Liver (tissue), 9 donors: ENCODE measurements around the gene FLT1. TPM values are rescaled to one million over a fixed set of nuclear protein-coding genes. Genes with fewer than 3 reads are reported as not detected.

Source experiments
- DNase-seq: peaks from one replicate; pipeline ENCODE4 v3.0.0-alpha.2; 2017; ENCODE audit warnings: low spot score
- H3K27ac ChIP-seq, 2 donors: one replicate each; pipeline ENCODE4 v1.7.0; 2013; ENCODE audit warnings: inconsistent platforms in 2 of 2, low read length in 2 of 2, control low read depth in 1 of 2, low read depth in 1 of 2, mild to moderate bottlenecking in 1 of 2
- H3K27me3 ChIP-seq, 4 donors: one replicate each; pipeline versions ENCODE4 v1.6.1 to v1.7.0; 2013; ENCODE audit warnings: low read length in 3 of 4, inconsistent platforms in 1 of 4, mild to moderate bottlenecking in 1 of 4, moderate library complexity in 1 of 4; ENCODE audit not compliant: control insufficient read depth in 4 of 4, insufficient read depth in 4 of 4
- H3K36me3 ChIP-seq, 4 donors: one replicate each; pipeline versions ENCODE4 v1.6.1 to v1.7.0; 2013; ENCODE audit warnings: low read length in 3 of 4, mild to moderate bottlenecking in 3 of 4, low read depth in 1 of 4, moderate library complexity in 1 of 4; ENCODE audit not compliant: control insufficient read depth in 4 of 4, insufficient read depth in 3 of 4
- H3K4me1 ChIP-seq, 4 donors: one replicate each; pipeline versions ENCODE4 v1.6.1 to v1.7.0; 2013; ENCODE audit warnings: low read length in 3 of 4, mild to moderate bottlenecking in 3 of 4, moderate library complexity in 1 of 4; ENCODE audit not compliant: control insufficient read depth in 4 of 4, insufficient read depth in 4 of 4
- H3K4me3 ChIP-seq, 3 donors: one replicate each; pipeline versions ENCODE4 v1.6.1 to v1.7.0; 2013; ENCODE audit warnings: low read length in 3 of 3, control low read depth in 1 of 3, low read depth in 1 of 3, mild to moderate bottlenecking in 1 of 3
- H3K9ac ChIP-seq, 2 donors: one replicate each; pipeline ENCODE4 v1.7.0; 2013; ENCODE audit warnings: low read length in 2 of 2, mild to moderate bottlenecking in 2 of 2, moderate library complexity in 2 of 2, control low read depth in 1 of 2, low read depth in 1 of 2
- H3K9me3 ChIP-seq, 4 donors: one replicate each; pipeline versions ENCODE4 v1.6.1 to v1.7.0; 2013; ENCODE audit warnings: low read length in 3 of 4; ENCODE audit not compliant: control insufficient read depth in 4 of 4
- ATF3 ChIP-seq: IDR thresholded peaks from 2 replicates; pipeline ENCODE4 v1.6.1; 2016; ENCODE audit warnings: antibody characterized with exemption
- CTCF ChIP-seq: fragments of 150-350 bp; IDR thresholded peaks from 2 replicates; pipeline ENCODE4 v1.5.1; 2017; ENCODE audit warnings: improper control_type of control experiment, low read depth, low read length; ENCODE audit not compliant: missing input control
- EGR1 ChIP-seq, 2 donors: IDR thresholded peaks; 2 replicates each; pipeline ENCODE4 v1.6.1; 2016 to 2018; ENCODE audit warnings: antibody characterized with exemption in 2 of 2, low read depth in 2 of 2
- FOXA1 ChIP-seq: IDR thresholded peaks from 2 replicates; pipeline ENCODE4 v1.6.1; 2016; ENCODE audit warnings: antibody characterized with exemption
- FOXA2 ChIP-seq: IDR thresholded peaks from 2 replicates; pipeline ENCODE4 v1.6.1; 2016; ENCODE audit warnings: antibody characterized with exemption
- GABPA ChIP-seq, 2 donors: IDR thresholded peaks in 1 of 2; conservative IDR thresholded peaks in 1 of 2; 2 replicates each; pipeline ENCODE4 v1.6.1; 2016; ENCODE audit warnings: antibody characterized with exemption in 2 of 2, mild to moderate bottlenecking in 1 of 2, moderate library complexity in 1 of 2
- HNF4A ChIP-seq, 2 donors: conservative IDR thresholded peaks; 2 replicates each; pipeline ENCODE4 v1.6.1; 2016; ENCODE audit warnings: antibody characterized with exemption in 2 of 2, mild to moderate bottlenecking in 2 of 2
- HNF4G ChIP-seq: IDR thresholded peaks from 2 replicates; pipeline ENCODE4 v1.6.1; 2016; ENCODE audit warnings: antibody characterized with exemption
- JUND ChIP-seq, 2 donors: IDR thresholded peaks; 2 replicates each; pipeline ENCODE4 v1.6.1; 2016; ENCODE audit warnings: antibody characterized with exemption in 2 of 2
- MAX ChIP-seq: IDR thresholded peaks from 2 replicates; pipeline ENCODE4 v1.6.1; 2016; ENCODE audit warnings: antibody characterized with exemption
- NR2F2 ChIP-seq: IDR thresholded peaks from 2 replicates; pipeline ENCODE4 v1.6.1; 2016; ENCODE audit warnings: antibody characterized with exemption
- RAD21 ChIP-seq, 2 donors: IDR thresholded peaks; 2 replicates each; pipeline ENCODE4 v1.6.1; 2016; ENCODE audit warnings: antibody characterized with exemption in 2 of 2, mild to moderate bottlenecking in 2 of 2
- REST ChIP-seq: IDR thresholded peaks from 2 replicates; pipeline ENCODE4 v1.6.1; 2016; ENCODE audit warnings: antibody characterized with exemption, mild to moderate bottlenecking
- RXRA ChIP-seq, 2 donors: IDR thresholded peaks; 2 replicates each; pipeline ENCODE4 v1.6.1; 2017 to 2018; ENCODE audit warnings: antibody characterized with exemption in 2 of 2, mild to moderate bottlenecking in 1 of 2
- SP1 ChIP-seq: IDR thresholded peaks from 2 replicates; pipeline ENCODE4 v1.6.1; 2018; ENCODE audit warnings: antibody characterized with exemption, mild to moderate bottlenecking
- TAF1 ChIP-seq: conservative IDR thresholded peaks from 2 replicates; pipeline ENCODE4 v1.6.1; 2016; ENCODE audit warnings: antibody characterized with exemption, mild to moderate bottlenecking
- YY1 ChIP-seq: IDR thresholded peaks from 2 replicates; pipeline ENCODE4 v1.6.1; 2016; ENCODE audit warnings: antibody characterized with exemption, mild to moderate bottlenecking
- ZBTB33 ChIP-seq: IDR thresholded peaks from 2 replicates; pipeline ENCODE4 v1.6.1; 2016; ENCODE audit warnings: antibody characterized with exemption
- polyA plus RNA-seq, 2 donors: library from polyadenylated mRNA; stranded (reverse) in 1 of 2; unstranded in 1 of 2; fragments of 200-250 nt in 1 of 2; fragments of >200 nt in 1 of 2; fragmentation: Nextera tagmentation in 1 of 2; extraction: Ambion mirVana in 1 of 2; gene quantifications; one replicate each; pipeline versions ENCODE4 v1.2.1 to v1.2.3, GENCODE V29; 2013 to 2015
- total RNA-seq, 2 donors: library from RNA; depleted of rRNA; stranded (reverse); fragments of >200 nt; gene quantifications; one replicate each; pipeline ENCODE4 v1.2.3, GENCODE V29; 2014
- donor health status: healthy.
- donor health status: healthy.
- donor health status: healthy.
- donor health status: healthy.
- donor health status: healthy.

FLT1 gene
- total and polyA plus RNA-seq, 4 donors = 4.1 to 19.7 (median 9.3) TPM

GRCh38 chr13:28271056-28271840 lies 223.7 kb downstream of the FLT1 start (continued):
- TF ChIP-seq GABPA (IDR thresholded peaks at IDR 0.05 in 1 of 2, conservative IDR thresholded peaks at IDR 0.05 in 1 of 2) (no peak), NR2F2 (no peak)

GRCh38 chr13:28268800-28269223 lies 226.1 kb downstream of the FLT1 start:
- Histone ChIP-seq H3K27me3 (no peaks in the 10 kb centered on the region), H3K9me3 (no peaks in the 10 kb centered on the region), H3K9ac (no peak overlapping the region), H3K27ac (no peak overlapping the region), H3K36me3 (peaks cover 1 to 33% (median 12%) of the 10 kb centered on the region in 4 donors), H3K4me1 (no peaks in the 10 kb centered on the region), H3K4me3 (no peak overlapping the region)
- DNase-seq = no peak
- no peak for TF ChIP-seq REST
- no peak for TF ChIP-seq EGR1 (IDR thresholded peaks at IDR 0.05; ENCODE audit: low read depth in 2 of 2)
- no peak for TF ChIP-seq GABPA (IDR thresholded peaks at IDR 0.05 in 1 of 2, conservative IDR thresholded peaks at IDR 0.05 in 1 of 2)
- TF ChIP-seq HNF4G = no peak
- TF ChIP-seq YY1 = no peak
- TF ChIP-seq SP1 = no peak
- TF ChIP-seq CTCF = no peak
- no peak for TF ChIP-seq MAX
- TF ChIP-seq JUND (IDR thresholded peaks at IDR 0.05) = no peak
- TF ChIP-seq NR2F2 = no peak
- no peak for TF ChIP-seq ZBTB33
- TF ChIP-seq ATF3 = no peak
- TF ChIP-seq FOXA1 = no peak
- no peak for TF ChIP-seq TAF1
- TF ChIP-seq RAD21 (IDR thresholded peaks at IDR 0.05) = no peak
- no peak for TF ChIP-seq HNF4A (conservative IDR thresholded peaks at IDR 0.05)
- TF ChIP-seq RXRA (IDR thresholded peaks at IDR 0.05) = no peak
- no peak for TF ChIP-seq FOXA2
